Measurements from ENCODE around the gene FAM13A.

GRCh38 chr4:88993246-88993645 lies 63.7 kb downstream of the FAM13A start:
- TF ChIP-seq CTCF (IDR thresholded peaks at IDR 0.05; ENCODE audit: low read length) (no peak), EZH2 (optimal IDR thresholded peaks at IDR 0.05; ENCODE audit: low read depth, low read length) (no peak), EZH2phosphoT487 (IDR thresholded peaks at IDR 0.05; ENCODE audit: low read length) (no peak)

All from MM.1S (cell line).